Astrocyte of the cerebellum (primary cell): ENCODE results near the gene MSX2.
A peak's percentile ranks its signal among the peaks of the same experiment; 100 is the strongest.
"Not testable (repeated sequence)": the region's sequence is repeated elsewhere in the genome, so short reads cannot be mapped to it uniquely, and the experiment has no call there.

ENCODE experiments used
- DNase-seq: peaks from one replicate; pipeline ENCODE4 v3.0.0-alpha.2; 2011; ENCODE audit warnings: low read depth
- H3K4me3 ChIP-seq: 2 replicates; pipeline ENCODE4 v1.5.1; 2011; ENCODE audit warnings: mild to moderate bottlenecking, low read depth, low read length, moderate library complexity
- in situ Hi-C: cut with HindIII; loops from 2 replicates; pipeline ENCODE4 v1.10.0; 2017; ENCODE audit warnings: low sequenced_read_pairs
- TF ChIP-seq, protein P1 (sequence below): IDR thresholded peaks from 2 replicates; pipeline ENCODE4 v1.5.1; 2012; ENCODE audit warnings: low read length, low read depth, moderate library complexity, mild to moderate bottlenecking; ENCODE audit errors: missing control alignments

The MSX2 gene

DNA sequence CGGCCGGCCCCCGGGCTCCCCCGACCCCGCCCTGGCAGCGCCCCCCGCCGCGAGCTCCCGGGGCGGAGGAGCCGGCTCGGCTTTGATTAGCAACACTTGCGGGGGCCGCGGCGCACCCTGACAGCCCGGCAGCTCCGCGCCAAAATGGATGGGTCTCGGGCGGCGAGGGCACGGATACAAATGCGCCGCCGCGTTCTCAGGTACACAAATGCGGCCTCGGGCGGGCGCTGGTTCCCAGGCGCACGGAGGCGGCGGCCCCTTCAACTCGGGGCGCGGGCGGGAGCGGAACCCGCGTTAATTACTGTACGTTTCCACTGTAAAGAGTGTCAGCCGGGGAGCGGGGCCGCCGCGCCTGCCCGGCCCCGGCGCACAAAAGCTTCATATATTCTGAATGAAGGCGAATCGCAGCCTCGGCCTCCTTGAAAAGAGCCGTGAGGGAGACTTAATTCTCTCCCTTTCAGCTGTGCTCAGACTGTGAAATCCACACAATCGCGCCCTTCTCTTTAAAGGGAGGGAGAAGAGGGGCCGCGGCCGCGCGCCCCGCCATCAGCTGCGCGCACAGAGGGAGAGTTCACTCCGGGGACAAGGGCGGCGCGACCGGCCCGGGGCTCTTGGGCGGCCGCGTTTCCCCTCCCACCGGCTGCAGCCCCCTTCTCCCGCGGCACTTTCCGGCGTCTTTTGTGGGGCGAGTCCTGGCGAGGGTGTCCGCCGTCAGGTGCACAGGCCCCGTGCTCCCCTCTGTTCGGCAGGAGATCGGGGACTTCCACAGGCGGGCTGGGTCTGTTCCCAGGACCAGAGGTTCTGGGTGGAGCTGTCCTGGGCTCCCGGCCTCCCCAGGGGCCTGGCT, 27.0 kb downstream of the MSX2 start:
- TF ChIP-seq, protein P1, sequence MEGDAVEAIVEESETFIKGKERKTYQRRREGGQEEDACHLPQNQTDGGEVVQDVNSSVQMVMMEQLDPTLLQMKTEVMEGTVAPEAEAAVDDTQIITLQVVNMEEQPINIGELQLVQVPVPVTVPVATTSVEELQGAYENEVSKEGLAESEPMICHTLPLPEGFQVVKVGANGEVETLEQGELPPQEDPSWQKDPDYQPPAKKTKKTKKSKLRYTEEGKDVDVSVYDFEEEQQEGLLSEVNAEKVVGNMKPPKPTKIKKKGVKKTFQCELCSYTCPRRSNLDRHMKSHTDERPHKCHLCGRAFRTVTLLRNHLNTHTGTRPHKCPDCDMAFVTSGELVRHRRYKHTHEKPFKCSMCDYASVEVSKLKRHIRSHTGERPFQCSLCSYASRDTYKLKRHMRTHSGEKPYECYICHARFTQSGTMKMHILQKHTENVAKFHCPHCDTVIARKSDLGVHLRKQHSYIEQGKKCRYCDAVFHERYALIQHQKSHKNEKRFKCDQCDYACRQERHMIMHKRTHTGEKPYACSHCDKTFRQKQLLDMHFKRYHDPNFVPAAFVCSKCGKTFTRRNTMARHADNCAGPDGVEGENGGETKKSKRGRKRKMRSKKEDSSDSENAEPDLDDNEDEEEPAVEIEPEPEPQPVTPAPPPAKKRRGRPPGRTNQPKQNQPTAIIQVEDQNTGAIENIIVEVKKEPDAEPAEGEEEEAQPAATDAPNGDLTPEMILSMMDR, result no peak
- H3K4me3 ChIP-seq, result peak overlapping the region; percentile 54
- in situ Hi-C loops, result no loop called here
- DNase-seq, result no peak

DNA sequence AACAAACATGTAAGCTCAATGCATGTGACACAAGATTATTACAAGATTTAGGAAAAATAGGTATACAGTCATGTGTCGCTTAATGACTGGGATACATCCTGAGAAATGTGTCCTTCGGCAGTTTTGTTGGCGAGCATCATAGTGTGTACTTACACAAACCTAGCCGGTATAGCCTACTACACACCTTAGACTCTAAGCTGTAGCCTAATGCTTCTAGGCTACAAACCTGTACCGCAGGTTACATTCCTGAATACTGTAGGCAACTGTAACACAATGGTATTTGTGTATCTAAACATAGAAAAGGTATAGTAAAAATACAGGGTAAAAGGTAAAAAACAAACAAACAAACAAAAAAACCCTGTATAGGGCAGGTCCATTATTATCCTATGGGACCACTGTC, 27.7 kb downstream of the MSX2 start:
- in situ Hi-C loops, result no loop called here
- DNase-seq, result no peak
- TF ChIP-seq, protein P1, result no peak
- no peak overlapping the region for H3K4me3 ChIP-seq

DNA sequence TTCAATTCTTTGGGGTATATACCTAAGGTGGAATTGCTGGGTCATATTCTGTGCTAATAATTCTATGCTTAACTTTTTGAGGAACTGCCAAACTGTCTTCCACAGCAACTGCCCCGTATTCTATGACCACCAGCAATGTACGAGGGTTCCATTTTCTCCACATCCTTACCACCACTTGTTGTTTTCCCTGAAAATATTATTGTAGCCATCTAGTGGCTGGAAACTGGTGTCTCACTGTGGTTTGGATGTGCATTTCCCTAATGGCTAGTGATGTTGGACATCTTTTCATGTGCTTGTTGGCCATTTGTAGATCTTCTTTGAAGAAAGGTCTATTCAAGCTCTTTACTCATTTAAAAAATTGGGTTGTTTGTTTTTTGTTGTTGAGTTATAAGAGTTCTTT, 30.7 kb downstream of the MSX2 start:
- no peak for DNase-seq
- TF ChIP-seq, protein P1, result peak; percentile 60
- in situ Hi-C loops, result no loop called here
- no peak overlapping the region for H3K4me3 ChIP-seq

DNA sequence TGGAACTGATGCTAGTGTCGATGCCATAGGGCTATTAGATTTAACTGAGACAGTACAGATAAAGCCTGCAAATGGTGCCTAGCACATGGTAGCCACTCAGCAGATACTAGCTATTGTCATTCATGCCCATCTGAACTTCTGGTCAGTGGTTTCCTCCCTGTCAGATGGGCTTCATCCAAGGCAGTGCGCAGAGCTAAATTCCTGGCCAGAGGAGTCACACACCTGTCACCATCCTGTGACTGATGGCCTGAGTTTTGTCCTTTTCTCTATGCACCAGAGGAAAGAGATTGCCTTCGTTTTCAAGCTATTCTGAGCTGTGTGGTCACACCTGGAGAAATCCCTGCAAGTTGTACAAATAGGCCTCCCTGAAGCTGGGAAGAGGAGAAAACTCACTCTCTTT, 34.7 kb downstream of the MSX2 start:
- in situ Hi-C loops, result no loop called here
- H3K4me3 ChIP-seq, result no peak overlapping the region
- TF ChIP-seq, protein P1, result no peak
- no peak for DNase-seq

DNA sequence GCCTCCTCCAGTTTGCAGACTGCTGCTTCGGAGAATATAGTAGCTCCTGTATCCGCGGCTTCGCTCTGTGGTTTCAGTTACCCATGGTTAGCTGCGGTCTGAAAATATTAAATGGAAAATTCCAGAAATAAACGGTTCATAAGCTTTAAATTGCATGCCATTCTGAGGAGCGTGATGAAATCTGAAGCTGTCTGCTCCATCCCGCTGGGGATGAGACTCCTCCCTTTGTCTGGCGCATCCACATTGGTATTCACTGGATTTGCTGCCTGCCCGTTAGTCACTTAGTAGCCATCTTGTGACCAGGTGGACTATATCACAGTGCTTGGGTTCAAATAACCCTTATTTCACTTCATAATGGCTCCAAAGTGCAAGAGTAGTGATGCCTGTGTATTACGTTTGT, 36.3 kb downstream of the MSX2 start:
- in situ Hi-C loops, result no loop called here
- H3K4me3 ChIP-seq, result no peak overlapping the region
- DNase-seq, result no peak
- TF ChIP-seq, protein P1, result no peak

DNA sequence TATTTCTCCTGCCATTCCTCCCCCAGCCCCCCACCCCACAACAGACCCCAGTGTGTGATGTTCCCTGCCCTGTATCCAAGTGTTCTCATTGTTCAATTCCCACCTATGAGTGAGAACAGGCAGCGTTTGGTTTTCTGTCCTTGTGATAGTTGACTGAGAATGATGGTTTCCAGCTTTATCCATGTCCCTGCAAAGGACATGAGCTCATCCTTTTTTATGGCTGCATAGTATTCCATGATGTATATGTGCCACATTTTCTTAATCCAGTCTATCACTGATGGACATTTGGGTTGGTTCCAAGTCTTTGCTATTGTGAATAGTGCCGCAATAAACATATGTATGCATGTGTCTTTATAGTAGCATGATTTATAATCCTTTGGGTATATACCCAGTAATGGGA, 37.0 kb downstream of the MSX2 start:
- DNase-seq, in situ Hi-C loops, H3K4me3 ChIP-seq: not testable (repeated sequence)

DNA sequence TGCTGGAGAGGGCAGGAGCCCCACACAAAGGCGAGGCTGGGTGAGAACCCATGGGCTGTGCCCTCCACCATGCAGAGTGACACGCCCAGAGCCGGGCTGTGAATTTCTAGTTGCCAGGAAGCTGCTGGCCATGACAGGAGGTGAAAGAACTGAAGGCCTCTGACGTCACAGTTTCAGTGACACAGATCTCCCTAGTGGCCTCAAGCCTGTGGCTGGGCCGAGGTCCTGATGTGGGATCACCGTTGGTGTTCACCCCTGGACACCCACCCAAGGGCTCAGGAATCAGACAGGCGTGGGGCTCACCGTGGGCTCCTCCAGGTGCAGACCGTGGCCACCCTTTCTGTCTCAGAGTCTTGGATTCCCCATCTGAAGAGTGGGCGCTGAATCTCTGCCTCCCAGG, 39.9 kb downstream of the MSX2 start:
- DNase-seq, result no peak
- TF ChIP-seq, protein P1, result no peak
- in situ Hi-C loops, result no loop called here
- no peak overlapping the region for H3K4me3 ChIP-seq
